NCI-H510A (cell line): ENCODE data around the gene HS3ST3A1.

Experiments
- DNase-seq: peaks from one replicate; lab custom pipeline; 2025; lab: John Stamatoyannopoulos, UW

HS3ST3A1 gene

DNA sequence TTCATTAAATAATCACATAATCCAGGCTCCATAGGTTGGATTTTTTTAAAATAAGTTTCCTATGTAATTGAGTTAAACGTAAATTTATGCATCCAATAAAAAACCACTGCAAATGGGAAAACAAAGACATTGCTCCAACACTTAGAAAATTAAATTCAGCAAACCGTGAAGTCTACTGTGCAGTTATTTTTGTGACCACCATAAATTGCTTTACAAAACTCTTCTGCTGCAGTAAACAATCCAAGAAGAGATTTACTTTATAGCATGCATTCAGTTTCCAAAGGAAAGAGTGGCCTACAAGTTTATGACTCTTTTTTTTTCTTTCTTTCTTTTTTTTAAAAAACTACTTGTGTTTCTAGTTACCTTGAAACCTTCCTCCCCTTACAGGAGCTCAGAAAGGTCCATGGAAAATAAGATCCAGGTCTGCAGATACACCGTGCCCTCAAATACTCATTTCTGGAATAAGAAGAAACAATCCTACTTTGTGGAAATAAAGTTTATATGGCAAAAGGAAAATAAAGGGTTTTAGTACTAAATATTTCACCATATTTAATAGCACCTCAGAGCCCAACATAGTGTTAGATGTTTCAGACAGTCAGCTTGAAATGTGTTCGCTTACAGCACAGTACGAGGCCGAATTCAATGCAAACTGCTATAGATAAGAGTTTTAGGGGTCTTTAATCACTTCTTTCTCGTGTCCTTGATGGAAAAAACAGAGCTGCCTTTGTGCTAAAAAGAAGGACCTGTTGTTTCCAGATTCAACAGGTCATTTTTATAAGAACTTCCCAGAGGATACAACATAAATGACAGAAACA, 3.2 kb downstream of the HS3ST3A1 start:
- no peak for DNase-seq

DNA sequence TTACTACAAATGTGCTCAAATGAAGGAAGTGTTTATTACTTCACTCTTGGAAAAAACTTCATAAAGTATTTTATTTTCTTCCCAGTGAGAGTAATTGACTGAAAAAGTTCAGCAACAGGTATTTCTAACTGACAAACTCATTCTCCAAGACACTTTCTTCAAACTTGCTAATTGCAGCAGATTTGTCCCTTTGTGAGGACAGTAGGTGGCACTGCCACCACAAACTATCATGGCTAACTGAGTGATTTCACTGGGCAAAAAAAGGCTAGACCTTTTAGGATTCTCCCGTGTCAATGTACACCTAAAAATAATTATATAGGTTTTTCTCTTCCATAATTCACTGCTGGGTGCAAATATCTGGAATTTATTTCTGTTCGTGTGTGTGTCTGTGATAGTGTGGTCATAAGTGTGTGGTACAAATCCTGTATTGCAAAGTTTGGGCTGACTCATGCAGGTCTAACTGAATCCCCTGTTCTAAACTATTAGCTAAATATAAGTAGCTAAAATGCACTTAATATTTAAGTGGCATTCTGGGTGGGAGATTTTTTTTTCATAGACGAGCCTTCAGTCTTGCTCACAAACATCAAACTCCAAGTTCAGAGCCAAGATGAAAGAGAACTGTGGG, 3.9 kb downstream of the HS3ST3A1 start:
- DNase-seq = no peak

- no peak for DNase-seq
Observed at GRCh38 chr17:13596241-13596923, 5.3 kb downstream of the HS3ST3A1 start.

GRCh38 chr17:13595599-13595899, 6.2 kb downstream of the HS3ST3A1 start:
- DNase-seq = no peak

GRCh38 chr17:13594762-13595598, 6.7 kb downstream of the HS3ST3A1 start:
- DNase-seq = no peak

- no peak for DNase-seq
Observed at GRCh38 chr17:13594310-13594709, 7.4 kb downstream of the HS3ST3A1 start.

GRCh38 chr17:13593757-13594156, 8.0 kb downstream of the HS3ST3A1 start:
- no peak for DNase-seq

- no peak for DNase-seq
Observed at GRCh38 chr17:13593021-13593751, 8.5 kb downstream of the HS3ST3A1 start.

DNA sequence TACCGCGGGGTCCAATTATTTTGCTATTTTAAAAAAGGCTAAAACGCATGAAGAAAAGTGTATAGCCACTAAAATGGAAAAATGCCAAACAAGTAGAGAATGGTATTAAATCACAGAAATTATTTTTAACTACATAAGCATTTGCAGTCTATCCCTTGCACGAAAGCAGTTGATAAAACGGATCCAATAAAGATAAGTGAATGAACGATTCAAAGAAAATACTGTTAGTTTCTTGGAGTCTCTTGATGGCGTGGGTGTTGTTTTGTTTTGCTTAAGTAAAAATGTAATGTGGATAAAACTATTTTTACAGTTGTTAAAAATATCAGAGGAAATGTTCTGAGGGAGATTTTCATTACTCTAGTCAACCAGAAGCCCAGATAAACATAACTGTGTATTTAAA, 9.3 kb downstream of the HS3ST3A1 start:
- no peak for DNase-seq

GRCh38 chr17:13590441-13590840, 11.3 kb downstream of the HS3ST3A1 start:
- DNase-seq = no peak

DNA sequence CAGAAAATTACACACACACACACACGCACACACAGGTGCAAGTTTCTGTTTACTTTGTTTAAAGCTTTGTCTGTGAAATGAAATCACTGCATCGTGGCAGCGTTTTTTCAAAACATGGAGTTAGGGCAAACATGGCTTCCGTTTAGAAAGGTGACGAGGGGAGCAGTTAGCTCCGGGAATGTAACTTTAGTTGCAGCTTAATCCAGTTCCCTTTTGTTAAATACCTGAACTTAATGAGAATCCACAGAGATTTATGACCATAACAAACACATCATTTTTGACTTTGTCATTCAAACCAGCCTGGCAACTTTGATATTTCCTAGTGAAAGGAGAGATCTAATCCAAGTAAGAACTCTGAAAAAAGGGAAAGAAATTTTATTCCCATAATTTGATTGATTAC, 12.1 kb downstream of the HS3ST3A1 start:
- DNase-seq = no peak

GRCh38 chr17:13587487-13588338, 14.0 kb downstream of the HS3ST3A1 start:
- no peak for DNase-seq

- DNase-seq = no peak
Observed at GRCh38 chr17:13584701-13585080, 17.0 kb downstream of the HS3ST3A1 start.

DNA sequence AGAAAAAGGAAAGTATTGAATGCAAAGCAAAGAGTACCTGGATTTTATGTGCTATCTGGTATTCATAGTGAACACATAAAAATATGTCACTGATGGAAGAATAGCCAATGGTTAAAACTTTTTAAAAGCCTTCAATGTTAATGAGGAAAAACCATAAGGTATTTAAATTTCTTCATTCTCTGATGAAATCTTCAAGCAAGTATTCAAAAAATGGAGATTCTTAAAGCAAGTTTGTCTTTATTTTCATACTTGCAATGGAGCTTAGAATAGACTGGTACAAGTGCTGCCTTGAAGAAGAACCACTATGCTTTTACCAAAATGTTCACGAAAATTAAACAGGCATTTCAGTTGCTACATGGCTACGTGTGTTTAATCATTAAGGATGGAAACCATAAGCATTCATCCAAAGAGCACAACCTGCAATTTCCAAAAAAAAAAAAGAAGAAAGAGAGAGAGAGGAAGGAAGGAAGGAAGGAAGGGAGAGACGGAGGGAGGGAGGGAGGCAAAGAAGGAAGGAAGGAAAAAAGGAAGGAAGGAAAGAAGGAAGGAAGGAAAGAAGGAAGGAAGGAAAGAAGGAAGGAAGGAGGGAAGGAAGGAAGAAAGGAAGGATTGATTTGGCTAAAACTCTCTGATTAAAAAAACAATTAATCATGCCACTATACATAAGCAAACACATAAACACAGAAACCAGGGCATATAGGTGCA, 17.6 kb downstream of the HS3ST3A1 start:
- DNase-seq = no peak

GRCh38 chr17:13582776-13583547, 18.8 kb downstream of the HS3ST3A1 start:
- DNase-seq = no peak

DNA sequence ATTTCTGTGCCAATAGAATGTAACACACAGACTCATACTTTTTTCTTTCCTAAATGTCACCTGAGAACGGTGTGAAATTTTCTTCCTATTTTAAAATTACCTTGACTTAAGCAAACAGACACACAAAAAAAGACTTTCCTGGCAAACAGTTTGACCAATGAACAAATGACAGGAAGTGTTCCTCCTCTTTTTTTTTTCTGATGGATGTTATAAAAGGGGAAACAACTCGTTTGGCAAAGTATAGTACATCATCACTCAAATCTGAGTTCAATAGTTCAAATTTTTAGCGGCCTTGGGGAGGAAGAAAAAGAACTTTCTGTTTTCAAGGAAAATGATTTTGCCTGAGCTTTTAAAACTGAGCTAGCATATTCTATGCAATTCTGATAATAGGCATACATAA, 19.8 kb downstream of the HS3ST3A1 start:
- DNase-seq = no peak

DNA sequence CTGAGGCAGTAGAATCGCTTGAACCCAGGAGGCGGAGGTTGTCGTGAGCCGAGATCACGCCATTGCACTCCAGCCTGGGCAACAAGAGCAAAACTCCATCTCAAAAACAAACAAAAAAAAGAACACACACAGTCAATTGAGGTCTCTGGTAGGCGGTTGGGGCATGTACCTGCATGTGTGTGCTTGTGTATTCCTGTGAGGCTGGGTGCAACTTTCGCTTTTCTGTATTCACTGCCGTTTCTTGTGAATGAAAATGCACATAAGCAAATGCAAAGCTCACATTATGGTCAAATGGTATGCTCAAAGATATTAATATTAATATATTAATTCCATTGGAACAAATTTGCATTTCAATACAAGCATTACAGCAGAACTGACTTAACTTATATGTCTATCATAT, 20.9 kb downstream of the HS3ST3A1 start:
- no peak for DNase-seq

GRCh38 chr17:13576661-13577526, 24.8 kb downstream of the HS3ST3A1 start:
- no peak for DNase-seq
